VCaP (cell line): ENCODE data around the gene FAM187B.
"Not testable (repeated sequence)": the region's sequence is repeated elsewhere in the genome, so short reads cannot be mapped to it uniquely, and the experiment has no call there.

Source experiments
- H3K27ac ChIP-seq: fragments of 450-650 bp; 2 replicates; pipeline ENCODE4 v1.5.1; 2017
- CTCF ChIP-seq: fragments of 450-650 bp; conservative IDR thresholded peaks from 2 replicates; pipeline ENCODE4 v1.5.1; 2017; ENCODE audit warnings: mild to moderate bottlenecking, moderate library complexity

Gene FAM187B

DNA sequence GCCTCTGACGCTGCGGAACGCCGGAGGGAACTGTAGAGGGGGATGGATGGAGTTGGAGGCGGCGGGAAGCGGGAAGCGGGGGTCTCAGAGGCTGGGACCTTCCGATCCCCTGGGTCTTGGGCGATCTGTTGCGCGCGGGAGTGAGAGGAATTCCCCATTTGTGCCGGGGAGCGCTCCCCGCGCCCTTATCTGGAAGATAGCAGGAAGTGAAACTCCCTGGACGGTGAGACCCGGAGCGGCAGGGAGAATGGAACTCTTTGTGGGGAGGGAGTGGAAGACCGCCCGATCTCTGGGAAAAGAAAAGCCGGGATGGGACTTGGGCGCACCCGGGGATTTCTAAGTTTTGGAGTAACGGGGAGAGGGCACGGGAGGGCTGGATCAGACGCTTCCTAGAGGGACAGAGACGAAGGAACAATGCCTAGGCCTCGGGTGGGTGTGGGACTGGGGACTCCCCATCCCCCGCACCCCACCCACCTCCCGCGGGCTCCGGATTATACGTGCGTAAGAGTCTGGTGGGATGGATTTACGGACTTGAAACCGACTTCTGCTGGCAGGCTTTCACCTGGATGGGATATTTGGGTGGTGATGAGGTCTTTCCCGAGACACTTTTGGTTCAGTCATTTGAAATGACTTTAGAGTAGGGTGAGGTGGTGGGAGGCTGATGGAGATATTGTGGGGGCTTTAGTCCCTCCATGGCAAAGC, 20.8 kb upstream of the FAM187B start:
- H3K27ac ChIP-seq, result peak overlapping the region; percentile 100
- TF ChIP-seq CTCF, result no peak

DNA sequence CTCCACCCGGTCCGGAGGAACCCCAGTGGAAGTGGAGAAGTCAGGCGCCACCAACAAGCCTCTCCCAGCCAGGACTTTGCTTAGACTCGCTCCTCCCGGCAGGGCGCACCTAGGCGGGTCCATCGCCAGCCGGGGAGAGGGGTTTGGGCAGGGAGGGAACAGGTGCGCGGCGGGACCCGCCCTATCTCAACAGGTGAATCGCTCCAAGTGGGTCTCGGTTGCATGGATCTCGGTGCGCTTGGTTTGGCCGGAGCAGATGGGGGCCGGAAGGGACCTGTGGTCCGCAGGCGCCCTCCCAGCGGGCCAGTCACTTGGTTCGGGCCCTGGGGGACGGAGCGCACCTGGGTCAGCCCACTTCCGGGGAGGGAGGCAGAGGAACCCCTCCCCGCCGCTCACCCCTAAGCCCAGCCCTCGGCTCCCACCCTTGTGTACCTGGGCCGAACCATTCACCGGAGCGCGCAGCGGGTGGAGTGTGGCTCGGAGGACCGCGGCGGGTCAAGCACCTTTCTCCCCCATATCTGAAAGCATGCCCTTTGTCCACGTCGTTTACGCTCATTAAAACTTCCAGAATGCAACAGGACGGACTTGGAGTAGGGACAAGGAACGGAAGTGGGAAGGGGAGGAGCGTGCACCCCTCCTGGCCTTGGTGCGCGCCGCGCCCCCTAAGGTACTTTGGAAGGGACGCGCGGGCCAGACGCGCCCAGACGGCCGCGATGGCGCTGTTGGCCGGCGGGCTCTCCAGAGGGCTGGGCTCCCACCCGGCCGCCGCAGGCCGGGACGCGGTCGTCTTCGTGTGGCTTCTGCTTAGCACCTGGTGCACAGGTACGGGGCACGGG, 20.0 kb upstream of the FAM187B start, which contains the start of gene LSR:
Gene LSR (plus strand): TSS at position 693 of the 836 bp plus-strand sequence. CDS start 21 bp downstream, at position 714.
- H3K27ac ChIP-seq, result peak within 1 kb of the TSS; percentile 100
- 0 out of 2 replicates have a peak, but pooled peaks have one; percentile 8 for TF ChIP-seq CTCF

GRCh38 chr19:35247526-35248309, 19.2 kb upstream of the FAM187B start:
- H3K27ac ChIP-seq, result peak overlapping the region; percentile 100
- TF ChIP-seq CTCF, result peak; percentile 78

DNA sequence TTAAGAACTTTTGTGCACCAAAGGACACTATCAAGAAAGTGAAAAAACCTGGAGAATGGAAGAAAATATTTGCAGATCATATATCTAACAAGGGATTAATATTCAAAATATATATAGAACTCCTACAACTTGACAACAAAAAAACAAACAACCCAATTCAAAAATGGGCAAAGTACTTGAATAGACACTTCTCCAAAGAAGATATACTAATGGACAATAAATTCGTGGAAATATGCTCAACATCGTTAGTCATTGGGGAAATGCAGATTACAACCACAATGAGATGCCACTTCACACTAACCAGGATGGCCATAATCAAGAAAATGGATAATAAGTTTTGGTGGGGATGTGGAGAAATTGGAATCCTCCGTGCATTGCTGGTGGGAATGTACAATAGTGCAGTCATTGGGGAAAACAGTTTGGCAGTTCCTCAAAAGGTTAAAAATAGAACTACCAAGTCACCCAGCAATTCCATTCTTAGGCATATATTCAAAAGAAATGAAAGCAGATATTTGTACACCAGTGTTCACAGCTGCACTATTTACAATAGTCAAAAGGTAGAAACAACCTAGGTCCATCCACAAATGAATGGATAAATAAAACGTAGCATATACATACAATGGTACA, 18.0 kb upstream of the FAM187B start:
- TF ChIP-seq CTCF, result no peak
- H3K27ac ChIP-seq, result peak overlapping the region; percentile 100

DNA sequence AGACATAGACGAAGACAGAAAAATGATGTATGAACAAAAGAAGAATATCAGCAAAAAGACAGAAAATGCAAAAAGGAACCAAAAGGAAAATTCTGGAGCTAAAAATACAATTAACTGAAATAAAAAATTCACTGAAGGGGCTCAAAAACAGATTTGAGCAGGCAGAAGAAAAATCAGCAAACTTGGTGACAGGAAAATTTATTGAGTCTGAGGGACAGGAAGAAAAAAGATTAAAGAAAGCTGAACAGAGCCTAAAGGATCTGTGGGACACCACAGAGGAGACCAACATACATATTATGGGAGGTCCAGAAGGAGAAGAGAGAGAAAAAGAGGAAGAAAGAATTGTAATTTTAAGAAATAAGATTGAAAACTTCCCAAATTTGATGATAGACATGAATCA, 12.9 kb upstream of the FAM187B start:
- no peak for TF ChIP-seq CTCF
- no peak overlapping the region for H3K27ac ChIP-seq

DNA sequence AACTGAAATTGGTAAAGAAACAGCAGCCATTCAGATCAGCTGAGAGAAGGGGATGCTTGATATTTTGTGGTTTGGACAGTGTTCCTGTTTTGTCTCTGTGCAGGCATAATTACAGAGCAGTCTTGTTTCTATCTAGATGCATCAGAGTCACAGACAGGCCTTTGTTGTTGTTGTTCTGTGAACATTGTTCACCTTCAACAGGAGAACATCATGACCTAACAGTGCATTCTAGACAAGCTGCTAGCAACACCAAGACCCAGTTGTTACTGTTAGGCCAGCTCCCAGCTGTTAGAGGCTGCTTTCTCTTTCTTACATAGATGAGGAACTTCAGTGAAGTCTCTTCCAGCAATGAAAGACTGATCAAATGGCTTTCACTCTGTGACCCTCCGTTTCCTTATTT, 11.8 kb upstream of the FAM187B start:
- no peak overlapping the region for H3K27ac ChIP-seq
- TF ChIP-seq CTCF, result no peak

- H3K27ac ChIP-seq, result not testable (repeated sequence)
Measured at GRCh38 chr19:35239597-35239996, 11.1 kb upstream of the FAM187B start.
